ENCODE results near the gene SF1. TPM values are rescaled to one million over a fixed set of nuclear protein-coding genes. Genes with fewer than 3 reads are reported as not detected.
A peak's percentile ranks its signal among the peaks of the same experiment; 100 is the strongest.

Gene SF1
- total and polyA plus RNA-seq, 9 of the 15 experiments (the other 6 are each of a cell fraction or from before 2014, with no cell fraction given): 13.1 to 334 (median 111) TPM

GRCh38 chr11:64743591-64744543, 34.5 kb downstream of the SF1 start, which contains the start of gene RASGRP2 (continued):
- no peak for TF ChIP-seq RREB1 (CRISPR knock-in tag; IDR thresholded peaks at IDR 0.05)
- peak; percentile 77 for TF ChIP-seq NKRF (IDR thresholded peaks at IDR 0.05; ENCODE audit: borderline replicate concordance)
- TF ChIP-seq, protein P1, sequence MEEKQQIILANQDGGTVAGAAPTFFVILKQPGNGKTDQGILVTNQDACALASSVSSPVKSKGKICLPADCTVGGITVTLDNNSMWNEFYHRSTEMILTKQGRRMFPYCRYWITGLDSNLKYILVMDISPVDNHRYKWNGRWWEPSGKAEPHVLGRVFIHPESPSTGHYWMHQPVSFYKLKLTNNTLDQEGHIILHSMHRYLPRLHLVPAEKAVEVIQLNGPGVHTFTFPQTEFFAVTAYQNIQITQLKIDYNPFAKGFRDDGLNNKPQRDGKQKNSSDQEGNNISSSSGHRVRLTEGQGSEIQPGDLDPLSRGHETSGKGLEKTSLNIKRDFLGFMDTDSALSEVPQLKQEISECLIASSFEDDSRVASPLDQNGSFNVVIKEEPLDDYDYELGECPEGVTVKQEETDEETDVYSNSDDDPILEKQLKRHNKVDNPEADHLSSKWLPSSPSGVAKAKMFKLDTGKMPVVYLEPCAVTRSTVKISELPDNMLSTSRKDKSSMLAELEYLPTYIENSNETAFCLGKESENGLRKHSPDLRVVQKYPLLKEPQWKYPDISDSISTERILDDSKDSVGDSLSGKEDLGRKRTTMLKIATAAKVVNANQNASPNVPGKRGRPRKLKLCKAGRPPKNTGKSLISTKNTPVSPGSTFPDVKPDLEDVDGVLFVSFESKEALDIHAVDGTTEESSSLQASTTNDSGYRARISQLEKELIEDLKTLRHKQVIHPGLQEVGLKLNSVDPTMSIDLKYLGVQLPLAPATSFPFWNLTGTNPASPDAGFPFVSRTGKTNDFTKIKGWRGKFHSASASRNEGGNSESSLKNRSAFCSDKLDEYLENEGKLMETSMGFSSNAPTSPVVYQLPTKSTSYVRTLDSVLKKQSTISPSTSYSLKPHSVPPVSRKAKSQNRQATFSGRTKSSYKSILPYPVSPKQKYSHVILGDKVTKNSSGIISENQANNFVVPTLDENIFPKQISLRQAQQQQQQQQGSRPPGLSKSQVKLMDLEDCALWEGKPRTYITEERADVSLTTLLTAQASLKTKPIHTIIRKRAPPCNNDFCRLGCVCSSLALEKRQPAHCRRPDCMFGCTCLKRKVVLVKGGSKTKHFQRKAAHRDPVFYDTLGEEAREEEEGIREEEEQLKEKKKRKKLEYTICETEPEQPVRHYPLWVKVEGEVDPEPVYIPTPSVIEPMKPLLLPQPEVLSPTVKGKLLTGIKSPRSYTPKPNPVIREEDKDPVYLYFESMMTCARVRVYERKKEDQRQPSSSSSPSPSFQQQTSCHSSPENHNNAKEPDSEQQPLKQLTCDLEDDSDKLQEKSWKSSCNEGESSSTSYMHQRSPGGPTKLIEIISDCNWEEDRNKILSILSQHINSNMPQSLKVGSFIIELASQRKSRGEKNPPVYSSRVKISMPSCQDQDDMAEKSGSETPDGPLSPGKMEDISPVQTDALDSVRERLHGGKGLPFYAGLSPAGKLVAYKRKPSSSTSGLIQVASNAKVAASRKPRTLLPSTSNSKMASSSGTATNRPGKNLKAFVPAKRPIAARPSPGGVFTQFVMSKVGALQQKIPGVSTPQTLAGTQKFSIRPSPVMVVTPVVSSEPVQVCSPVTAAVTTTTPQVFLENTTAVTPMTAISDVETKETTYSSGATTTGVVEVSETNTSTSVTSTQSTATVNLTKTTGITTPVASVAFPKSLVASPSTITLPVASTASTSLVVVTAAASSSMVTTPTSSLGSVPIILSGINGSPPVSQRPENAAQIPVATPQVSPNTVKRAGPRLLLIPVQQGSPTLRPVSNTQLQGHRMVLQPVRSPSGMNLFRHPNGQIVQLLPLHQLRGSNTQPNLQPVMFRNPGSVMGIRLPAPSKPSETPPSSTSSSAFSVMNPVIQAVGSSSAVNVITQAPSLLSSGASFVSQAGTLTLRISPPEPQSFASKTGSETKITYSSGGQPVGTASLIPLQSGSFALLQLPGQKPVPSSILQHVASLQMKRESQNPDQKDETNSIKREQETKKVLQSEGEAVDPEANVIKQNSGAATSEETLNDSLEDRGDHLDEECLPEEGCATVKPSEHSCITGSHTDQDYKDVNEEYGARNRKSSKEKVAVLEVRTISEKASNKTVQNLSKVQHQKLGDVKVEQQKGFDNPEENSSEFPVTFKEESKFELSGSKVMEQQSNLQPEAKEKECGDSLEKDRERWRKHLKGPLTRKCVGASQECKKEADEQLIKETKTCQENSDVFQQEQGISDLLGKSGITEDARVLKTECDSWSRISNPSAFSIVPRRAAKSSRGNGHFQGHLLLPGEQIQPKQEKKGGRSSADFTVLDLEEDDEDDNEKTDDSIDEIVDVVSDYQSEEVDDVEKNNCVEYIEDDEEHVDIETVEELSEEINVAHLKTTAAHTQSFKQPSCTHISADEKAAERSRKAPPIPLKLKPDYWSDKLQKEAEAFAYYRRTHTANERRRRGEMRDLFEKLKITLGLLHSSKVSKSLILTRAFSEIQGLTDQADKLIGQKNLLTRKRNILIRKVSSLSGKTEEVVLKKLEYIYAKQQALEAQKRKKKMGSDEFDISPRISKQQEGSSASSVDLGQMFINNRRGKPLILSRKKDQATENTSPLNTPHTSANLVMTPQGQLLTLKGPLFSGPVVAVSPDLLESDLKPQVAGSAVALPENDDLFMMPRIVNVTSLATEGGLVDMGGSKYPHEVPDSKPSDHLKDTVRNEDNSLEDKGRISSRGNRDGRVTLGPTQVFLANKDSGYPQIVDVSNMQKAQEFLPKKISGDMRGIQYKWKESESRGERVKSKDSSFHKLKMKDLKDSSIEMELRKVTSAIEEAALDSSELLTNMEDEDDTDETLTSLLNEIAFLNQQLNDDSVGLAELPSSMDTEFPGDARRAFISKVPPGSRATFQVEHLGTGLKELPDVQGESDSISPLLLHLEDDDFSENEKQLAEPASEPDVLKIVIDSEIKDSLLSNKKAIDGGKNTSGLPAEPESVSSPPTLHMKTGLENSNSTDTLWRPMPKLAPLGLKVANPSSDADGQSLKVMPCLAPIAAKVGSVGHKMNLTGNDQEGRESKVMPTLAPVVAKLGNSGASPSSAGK (IDR thresholded peaks at IDR 0.05): no peak
- TF ChIP-seq MBD2 (IDR thresholded peaks at IDR 0.05; ENCODE audit: borderline replicate concordance, low read depth): no peak
- no peak for TF ChIP-seq SUPT5H (IDR thresholded peaks at IDR 0.05)
- no peak for TF ChIP-seq ZNF23 (CRISPR knock-in tag; IDR thresholded peaks at IDR 0.05)

Data from K562 (cell line).